Activated CD8-positive, alpha-beta memory T cell treated with anti-CD3 and anti-CD28 coated beads, Interleukin-2, amount 50 U/mL, for 1 hour (primary cell): ENCODE data around the gene RAD9A.
A peak's percentile ranks its signal among the peaks of the same experiment; 100 is the strongest.
"Not testable (repeated sequence)": the region's sequence is repeated elsewhere in the genome, so short reads cannot be mapped to it uniquely, and the experiment has no call there.

Experiments used
- DNase-seq: peaks from one replicate; pipeline ENCODE4 v3.0.0-alpha.2; 2020; ENCODE audit errors: extremely low read depth

The RAD9A gene

GRCh38 chr11:67410369-67410831 is 18.6 kb downstream of the RAD9A start:
- DNase-seq, result no peak

GRCh38 chr11:67410984-67411784 is 19.4 kb downstream of the RAD9A start:
- DNase-seq, result no peak

DNA sequence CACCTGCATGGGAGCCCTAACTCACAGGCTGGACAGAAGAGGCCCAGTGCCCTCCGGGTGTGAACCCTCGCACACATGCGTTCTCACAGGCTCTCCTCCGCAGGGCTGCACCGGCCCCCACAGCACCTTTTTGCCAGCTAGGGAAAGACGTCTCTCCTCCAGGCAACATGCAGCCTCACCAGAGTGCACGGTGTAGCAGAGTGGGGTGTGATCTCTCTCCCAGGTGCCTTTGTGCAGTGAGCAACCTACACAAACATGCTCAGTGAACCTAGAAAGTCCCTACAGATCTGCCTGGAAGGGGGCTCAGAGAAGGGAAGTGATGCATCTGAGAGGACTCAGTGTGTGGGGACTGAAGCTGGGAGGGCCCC is 20.0 kb downstream of the RAD9A start:
- DNase-seq, result no peak

GRCh38 chr11:67412495-67413179 is 20.9 kb downstream of the RAD9A start:
- no peak for DNase-seq

- DNase-seq, result no peak
Observed at GRCh38 chr11:67413266-67413849, 21.6 kb downstream of the RAD9A start.

DNA sequence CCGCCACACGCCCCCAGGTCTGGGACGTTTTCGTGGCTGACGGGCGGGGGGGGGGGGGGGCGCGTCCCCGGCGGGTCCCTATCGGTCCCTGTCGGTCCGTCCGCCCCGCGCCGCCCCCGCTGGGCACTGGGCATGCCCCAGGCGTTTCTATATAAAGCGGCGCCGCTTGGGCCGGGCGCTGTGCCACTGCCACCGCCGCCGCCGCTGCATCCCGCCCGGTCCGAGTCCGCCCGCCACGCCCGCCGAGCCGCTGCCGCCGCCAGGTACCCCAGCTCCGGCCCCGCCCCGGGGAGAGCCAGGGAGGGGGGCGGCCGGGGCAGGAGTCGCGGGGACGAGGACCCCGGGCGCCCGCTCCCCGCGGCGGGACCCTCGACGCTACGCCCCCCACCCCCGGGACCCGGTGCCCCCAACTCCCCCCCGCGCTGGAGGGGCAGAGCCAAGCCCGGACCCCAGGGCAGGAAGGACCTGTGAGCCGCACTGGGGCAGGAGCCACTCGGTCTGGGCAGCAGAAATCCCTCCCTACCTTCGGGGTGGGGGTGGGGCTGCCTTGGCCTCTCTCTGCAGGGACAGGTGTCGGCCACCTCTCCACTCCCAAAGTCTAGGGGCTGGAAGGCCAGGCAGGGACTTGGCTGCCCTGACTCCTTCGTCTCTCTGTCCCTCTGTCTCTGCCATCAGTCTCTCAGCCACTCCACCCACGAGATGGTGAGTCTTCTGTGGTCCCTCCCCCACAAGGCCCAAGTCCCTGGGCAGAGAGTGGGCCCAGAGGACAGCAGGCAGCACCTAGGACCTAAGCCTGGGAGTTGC is 23.9 kb downstream of the RAD9A start, which contains the start of gene CARNS1:
Gene CARNS1, plus strand, starts transcription at position 178 of the 804 bp plus-strand sequence. Its CDS starts 522 bp downstream, at position 700.
- no peak for DNase-seq

DNA sequence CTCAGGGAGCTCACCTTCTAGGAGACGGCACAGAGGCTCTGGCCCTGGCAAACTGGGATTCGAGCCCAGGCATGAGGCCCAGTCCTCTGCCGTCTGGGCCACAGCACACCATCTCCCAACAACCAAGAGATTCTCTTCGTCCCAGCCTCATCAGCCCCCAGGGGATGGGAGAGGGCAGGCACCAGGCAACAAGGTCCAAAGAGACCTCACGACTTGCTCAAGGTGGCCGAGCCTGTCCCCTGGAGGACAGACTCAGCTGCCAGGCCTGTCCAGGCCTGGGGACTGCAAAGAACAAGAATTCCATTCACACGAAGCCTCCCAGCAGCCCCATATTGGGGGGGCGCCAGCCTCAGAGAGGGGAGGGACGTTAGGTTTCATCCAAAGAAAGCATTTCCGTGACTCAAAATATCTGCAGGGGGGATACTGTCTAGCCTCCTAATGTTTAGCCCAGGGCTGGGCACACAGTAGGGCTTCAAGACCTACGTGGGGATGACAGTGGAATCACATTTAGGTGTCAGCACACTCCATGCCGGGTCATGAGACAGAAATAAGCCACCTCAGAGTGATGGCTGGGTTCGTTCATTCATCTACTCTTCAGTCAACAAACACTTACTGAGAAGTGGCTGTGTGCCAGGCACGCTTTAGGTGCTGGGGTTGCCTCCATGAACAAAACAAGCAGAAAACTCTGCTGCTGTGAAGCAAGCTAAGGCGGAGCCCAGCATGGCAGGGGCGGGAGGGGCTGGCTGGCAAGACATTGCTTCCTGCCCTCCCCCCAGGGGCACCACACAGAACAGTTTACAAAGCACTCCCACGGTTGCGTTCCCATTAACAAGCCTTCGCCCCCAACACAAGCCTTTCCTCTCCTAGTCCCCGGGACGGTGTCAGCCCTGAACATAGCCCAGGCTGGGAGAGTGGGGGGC is 24.9 kb downstream of the RAD9A start:
- DNase-seq, result peak; percentile 66

DNA sequence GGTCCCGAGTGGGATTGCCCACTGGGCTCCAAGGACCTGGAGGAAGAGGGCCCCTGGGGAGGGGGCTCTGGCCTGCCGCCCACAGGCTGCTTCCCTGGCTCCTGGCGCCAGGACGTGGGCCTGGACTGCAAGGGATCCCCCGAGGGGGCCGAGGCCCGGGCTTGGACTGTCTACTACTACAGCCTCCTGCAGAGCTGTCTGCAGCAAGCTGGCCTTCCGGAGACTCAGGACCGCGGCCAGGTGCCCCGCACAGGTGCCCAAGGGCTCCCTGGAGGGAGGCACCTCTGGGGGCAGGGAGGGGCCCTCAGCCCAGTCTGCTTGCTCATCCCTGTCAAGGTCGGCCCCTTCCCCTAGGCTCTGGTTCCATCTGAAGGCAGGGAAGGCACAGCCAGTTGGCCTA is 25.6 kb downstream of the RAD9A start:
- DNase-seq, result no peak

DNA sequence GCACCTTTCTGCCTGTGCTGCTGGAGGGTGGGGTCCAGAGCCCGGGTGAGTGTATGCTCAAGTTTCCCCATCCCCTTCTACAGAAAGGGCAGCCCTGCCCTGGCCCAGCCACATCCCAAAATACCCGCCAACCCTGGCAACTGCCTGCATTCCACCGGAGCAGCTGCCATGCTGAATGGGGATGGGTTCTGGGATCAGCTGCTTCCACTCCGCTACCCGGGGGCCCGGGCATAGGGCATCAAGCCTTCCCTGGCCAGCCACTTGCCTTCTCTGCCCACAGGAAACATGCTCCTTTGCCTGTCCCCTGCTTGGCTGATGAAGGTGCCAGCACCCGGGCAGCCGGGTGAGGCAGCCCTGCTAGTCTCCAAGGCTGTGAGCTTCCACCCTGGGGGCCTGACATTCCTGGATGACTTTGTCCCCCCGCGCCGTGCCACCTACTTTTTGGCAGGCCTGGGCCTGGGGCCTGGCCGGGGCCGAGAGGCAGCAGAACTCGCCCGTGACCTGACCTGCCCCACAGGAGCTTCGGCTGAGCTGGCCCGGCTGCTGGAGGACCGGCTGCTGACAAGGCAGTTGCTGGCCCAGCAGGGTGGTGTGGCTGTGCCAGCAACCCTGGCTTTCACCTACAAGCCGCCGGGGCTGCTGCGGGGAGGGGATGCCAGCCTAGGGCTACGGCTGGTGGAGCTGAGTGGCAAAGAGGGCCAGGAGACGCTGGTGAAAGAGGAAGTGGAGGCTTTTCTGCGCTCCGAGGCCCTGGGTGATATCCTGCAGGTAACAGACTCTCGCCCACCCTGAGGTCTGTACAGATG is 26.9 kb downstream of the RAD9A start:
- no peak for DNase-seq

DNA sequence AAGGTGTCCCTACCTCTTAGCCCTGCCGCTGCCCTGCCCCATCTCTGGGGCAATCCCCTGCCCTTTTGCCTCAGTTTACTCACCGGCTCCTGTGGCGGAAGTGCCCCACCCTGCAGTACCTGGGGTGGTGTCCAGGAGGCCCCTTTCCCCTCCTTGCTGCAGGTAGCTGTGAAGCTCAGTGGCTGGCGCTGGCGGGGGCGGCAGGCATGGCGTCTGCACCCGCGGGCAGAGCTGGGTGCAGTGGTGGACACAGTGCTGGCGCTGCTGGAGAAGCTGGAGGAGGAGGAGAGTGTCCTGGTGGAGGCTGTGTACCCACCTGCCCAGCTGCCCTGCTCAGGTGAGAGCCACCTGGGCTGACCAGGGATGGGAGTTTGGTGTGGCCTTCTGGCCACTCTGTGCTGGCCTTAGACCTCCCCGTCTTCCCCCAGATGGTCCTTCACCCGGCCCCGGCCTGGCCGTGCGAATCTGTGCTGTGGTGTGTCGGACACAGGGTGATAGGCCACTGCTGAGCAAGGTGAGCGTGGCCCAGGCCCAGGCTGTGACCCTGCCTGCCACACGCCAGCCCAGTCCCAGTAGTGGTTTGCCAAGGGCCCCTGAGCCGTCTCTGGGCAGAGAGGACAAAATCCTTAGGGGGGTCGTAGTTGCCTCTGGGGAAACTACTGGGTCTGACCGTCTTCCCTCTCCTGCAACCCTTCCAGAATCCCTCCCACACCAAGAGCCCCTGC is 27.7 kb downstream of the RAD9A start:
- DNase-seq, result no peak

DNA sequence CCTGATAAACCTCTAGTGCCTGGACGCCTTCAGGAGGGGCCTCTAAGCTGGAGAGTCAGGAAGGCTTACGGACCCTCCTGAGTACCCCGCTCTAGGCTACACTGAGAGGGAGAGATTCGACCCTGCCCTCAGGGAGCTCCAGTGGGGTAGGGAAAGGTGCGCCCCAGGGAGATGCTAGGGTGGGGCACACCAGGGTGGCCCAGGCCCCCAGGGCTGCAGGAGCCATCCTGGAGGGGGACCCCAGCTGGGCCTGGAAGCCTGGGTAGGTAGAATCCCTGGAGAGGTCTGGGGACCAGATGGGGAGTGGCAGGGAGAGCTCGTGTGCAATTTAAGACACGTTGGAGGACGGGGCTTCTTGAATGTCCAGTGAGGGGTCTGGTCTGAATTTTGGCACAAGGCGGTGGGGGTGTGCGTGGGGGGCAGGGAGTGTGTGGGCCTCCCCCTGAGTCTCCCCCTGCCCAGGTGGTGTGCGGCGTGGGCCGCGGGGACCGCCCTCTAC is 28.4 kb downstream of the RAD9A start:
- no peak for DNase-seq

DNA sequence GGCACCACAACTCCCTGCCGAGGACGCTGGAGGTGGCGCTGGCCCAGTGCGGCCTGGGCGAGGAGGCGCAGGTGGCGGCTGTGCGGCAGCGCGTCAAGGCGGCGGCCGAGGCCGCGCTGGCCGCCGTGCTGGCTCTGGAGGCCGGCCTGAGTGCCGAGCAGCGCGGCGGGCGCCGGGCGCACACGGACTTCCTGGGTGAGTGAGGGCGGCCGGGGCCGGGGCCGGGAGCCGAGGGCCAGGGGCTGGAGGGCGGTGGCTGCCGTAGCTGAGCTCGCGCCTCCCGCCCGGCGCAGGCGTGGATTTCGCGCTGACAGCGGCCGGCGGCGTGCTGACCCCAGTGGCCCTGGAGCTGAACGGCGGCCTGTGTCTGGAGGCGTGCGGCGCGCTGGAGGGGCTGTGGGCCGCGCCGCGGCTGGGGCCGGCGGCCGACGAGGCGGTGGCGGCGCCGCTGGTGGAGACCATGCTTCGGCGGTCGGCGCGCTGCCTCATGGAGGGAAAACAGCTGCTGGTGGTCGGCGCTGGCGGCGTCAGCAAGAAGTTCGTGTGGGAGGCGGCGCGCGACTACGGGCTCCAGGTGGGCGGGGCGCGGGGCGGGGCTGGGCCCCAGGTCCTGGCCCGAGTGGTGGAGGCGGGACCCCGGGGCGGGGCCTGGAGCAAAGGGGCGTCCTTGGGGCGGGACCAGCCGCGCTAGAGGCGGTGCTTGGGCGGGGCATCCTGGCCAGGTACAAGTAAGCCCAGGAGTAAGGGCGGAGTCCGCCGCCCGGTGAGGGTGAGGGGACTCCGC is 29.1 kb downstream of the RAD9A start:
- DNase-seq, result peak; percentile 90

GRCh38 chr11:67421430-67422031 is 29.7 kb downstream of the RAD9A start:
- DNase-seq, result no peak

- DNase-seq, result no peak
Observed at GRCh38 chr11:67422891-67423290, 31.1 kb downstream of the RAD9A start.

DNA sequence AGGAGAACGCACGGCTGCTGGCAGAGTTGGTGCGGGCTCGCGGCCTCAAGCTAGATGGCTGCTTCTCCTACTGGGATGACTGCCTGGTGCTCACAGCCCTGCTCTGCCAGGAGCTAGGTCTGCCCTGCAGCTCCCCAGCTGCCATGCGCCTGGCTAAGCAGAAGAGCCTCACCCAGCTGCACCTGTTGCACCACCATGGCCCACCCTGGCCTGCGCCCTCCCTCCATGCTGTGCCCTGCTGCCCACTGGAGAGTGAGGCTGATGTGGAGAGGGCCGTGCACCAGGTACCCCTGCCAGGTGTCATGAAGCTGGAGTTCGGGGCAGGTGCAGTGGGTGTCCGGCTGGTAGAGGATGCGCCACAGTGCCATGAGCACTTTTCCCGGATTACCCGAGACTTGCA is 31.7 kb downstream of the RAD9A start:
- DNase-seq, result no peak

DNA sequence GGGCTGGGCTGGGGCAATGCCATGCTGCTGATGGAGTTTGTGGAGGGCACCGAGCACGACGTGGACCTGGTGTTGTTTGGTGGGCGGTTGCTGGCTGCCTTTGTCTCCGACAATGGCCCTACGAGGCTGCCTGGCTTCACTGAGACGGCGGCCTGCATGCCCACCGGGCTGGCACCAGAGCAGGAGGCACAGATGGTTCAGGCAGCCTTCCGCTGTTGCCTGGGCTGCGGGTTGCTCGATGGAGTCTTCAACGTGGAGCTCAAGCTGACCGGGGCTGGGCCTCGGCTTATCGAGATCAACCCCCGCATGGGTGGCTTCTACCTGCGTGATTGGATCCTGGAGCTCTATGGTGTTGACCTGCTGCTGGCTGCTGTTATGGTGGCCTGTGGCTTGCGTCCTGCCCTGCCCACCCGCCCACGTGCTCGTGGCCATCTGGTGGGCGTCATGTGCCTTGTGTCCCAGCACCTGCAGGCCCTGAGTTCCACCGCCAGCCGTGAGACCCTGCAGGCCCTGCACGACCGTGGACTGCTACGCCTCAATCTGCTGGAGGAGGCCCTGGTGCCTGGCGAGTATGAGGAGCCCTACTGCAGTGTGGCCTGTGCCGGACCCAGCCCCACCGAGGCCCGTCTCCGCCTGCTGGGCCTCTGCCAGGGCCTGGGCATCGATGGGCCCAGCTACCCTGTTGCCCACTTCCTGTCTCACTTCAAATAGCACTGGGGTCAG is 32.3 kb downstream of the RAD9A start:
- DNase-seq, result no peak

DNA sequence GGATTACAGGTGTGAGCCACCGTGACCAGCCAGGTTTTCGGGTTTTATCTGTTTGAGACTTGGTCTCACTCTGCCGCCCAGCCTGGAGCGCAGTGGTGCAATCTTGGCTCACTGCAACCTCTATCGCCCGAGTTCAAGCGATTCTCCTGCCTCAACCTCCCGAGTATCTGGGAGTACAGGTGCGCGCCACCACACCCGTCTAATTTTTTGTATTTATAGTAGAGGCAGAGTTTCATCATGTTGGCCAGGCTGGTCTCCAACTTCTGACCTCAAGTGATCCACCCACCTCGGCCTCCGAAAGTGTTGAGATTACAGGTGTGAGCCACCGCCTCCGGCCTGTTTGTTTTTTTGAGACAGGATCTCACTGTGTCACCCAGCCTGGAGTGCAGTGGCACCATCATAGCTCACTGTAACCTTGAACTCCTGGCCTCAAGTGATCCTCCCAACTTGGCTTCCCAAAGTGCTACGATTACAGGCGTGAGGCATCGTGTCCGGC is 35.6 kb downstream of the RAD9A start:
- not testable (repeated sequence) for DNase-seq
